ENCODE measurements around the gene TACC2.

The TACC2 gene

DNA sequence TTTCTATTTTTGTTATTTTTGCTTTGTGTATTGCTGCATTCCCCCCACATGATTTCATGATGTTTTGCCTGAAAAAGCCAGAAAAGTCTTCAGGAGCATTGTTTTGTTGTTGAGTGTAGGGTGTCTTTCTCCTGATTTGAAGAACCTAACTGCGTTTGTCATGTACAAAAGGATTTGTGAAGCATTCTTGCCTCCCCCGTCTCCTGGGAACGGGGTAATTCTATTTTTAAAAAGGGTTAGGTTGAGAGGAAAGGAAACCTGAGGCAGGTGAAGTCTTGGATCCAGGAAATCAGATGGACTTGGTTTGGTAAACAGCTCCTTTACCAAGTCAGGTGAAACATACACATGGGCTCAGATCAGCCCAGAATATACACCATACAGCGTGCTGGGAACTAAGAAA lies 256.2 kb downstream of the TACC2 start:
- Histone ChIP-seq H3K79me2 (ENCODE audit: insufficient read depth, low read depth) (no peaks in the 10 kb centered on the region), H2AFZ (ENCODE audit: low read depth) (no peak overlapping the region), H3K4me2 (no peak overlapping the region), H4K20me1 (ENCODE audit: insufficient read depth) (no peaks in the 10 kb centered on the region), H3K9ac (no peak overlapping the region), H3K27ac (no peak overlapping the region), H3K27me3 (ENCODE audit: insufficient read depth, low read depth) (no peaks in the 10 kb centered on the region), H3K36me3 (ENCODE audit: insufficient read depth) (no peaks in the 10 kb centered on the region), H3K4me3 (IDR thresholded peaks at IDR 0.05; ENCODE audit: insufficient read depth, low read depth, low read length) (no peak overlapping the region), H3K4me1 (ENCODE audit: low read depth, poor library complexity, severe bottlenecking) (no peaks in the 10 kb centered on the region)
- TF ChIP-seq, protein P1, sequence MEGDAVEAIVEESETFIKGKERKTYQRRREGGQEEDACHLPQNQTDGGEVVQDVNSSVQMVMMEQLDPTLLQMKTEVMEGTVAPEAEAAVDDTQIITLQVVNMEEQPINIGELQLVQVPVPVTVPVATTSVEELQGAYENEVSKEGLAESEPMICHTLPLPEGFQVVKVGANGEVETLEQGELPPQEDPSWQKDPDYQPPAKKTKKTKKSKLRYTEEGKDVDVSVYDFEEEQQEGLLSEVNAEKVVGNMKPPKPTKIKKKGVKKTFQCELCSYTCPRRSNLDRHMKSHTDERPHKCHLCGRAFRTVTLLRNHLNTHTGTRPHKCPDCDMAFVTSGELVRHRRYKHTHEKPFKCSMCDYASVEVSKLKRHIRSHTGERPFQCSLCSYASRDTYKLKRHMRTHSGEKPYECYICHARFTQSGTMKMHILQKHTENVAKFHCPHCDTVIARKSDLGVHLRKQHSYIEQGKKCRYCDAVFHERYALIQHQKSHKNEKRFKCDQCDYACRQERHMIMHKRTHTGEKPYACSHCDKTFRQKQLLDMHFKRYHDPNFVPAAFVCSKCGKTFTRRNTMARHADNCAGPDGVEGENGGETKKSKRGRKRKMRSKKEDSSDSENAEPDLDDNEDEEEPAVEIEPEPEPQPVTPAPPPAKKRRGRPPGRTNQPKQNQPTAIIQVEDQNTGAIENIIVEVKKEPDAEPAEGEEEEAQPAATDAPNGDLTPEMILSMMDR (conservative IDR thresholded peaks at IDR 0.05; ENCODE audit: low read depth, low read length) = no peak

DNA sequence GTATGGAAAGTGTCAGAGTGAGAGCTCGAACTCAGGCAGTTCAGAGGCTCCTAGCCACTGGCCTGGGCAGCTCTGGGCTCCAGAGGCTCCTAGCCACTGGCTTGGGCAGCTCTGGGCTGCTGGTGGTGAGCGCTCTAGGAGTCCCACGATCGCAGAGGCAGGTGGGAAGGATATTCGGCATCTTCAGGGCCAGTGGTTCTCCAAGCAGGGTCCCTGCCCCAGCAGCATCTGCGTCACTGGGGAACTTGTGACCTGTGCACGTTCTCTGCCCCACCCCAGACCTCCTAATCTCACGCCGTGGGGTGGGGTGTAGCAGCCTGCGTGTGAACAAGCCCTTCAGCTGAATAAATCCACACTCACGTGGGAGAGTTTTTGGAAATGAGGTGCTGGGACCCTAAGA lies 256.9 kb downstream of the TACC2 start:
- no peaks in the 10 kb centered on the region for H4K20me1 ChIP-seq (ENCODE audit: insufficient read depth)
- no peak overlapping the region for H3K27ac ChIP-seq
- no peaks in the 10 kb centered on the region for H3K79me2 ChIP-seq (ENCODE audit: insufficient read depth, low read depth)
- TF ChIP-seq, protein P1 (conservative IDR thresholded peaks at IDR 0.05; ENCODE audit: low read depth, low read length) = no peak
- H3K27me3 ChIP-seq (ENCODE audit: insufficient read depth, low read depth) = no peaks in the 10 kb centered on the region
- H3K4me1 ChIP-seq (ENCODE audit: low read depth, poor library complexity, severe bottlenecking) = no peaks in the 10 kb centered on the region
- no peak overlapping the region for H3K9ac ChIP-seq
- no peaks in the 10 kb centered on the region for H3K36me3 ChIP-seq (ENCODE audit: insufficient read depth)
- H2AFZ ChIP-seq (ENCODE audit: low read depth) = no peak overlapping the region
- H3K4me2 ChIP-seq = no peak overlapping the region
- no peak overlapping the region for H3K4me3 ChIP-seq (IDR thresholded peaks at IDR 0.05; ENCODE audit: insufficient read depth, low read depth, low read length)

DNA sequence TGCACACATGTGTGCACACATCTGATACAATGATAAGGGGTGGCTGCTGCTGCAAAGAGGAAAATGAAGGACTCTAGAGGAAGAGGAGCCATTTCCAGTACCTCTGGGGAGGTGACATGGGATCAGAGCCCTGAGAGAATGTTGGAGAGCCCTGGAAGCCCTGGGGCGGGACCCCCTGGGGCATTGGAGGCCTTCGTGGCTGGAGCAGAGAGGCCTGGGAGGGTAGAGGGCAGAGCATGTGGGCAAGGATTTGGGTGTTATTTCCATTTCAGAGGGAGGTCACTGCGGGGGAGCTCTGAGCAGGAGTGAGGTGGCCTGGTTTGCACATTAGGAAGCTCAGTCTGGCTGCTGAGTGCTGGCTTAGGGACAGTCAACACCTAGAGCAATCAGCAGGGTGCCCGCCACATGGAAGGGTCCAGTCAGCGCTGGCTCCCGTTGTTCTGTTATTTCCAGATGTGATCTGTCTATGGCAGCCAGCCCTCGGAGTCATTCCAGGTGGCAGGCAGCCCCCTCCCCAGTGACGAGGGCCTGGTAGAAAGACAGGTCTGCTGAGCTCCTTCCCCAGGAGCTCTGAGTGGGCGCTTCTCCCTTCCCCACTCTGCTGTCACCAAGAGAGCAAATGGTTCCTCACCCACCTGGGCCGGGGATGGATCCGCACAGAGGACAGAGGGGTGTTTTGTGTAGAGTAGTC lies 258.0 kb downstream of the TACC2 start:
- H3K4me2 ChIP-seq = no peak overlapping the region
- H4K20me1 ChIP-seq (ENCODE audit: insufficient read depth) = no peaks in the 10 kb centered on the region
- H2AFZ ChIP-seq (ENCODE audit: low read depth) = no peak overlapping the region
- H3K27me3 ChIP-seq (ENCODE audit: insufficient read depth, low read depth) = no peaks in the 10 kb centered on the region
- H3K4me3 ChIP-seq (IDR thresholded peaks at IDR 0.05; ENCODE audit: insufficient read depth, low read depth, low read length) = no peak overlapping the region
- no peaks in the 10 kb centered on the region for H3K36me3 ChIP-seq (ENCODE audit: insufficient read depth)
- no peak overlapping the region for H3K27ac ChIP-seq
- no peak overlapping the region for H3K9ac ChIP-seq
- TF ChIP-seq, protein P1 (conservative IDR thresholded peaks at IDR 0.05; ENCODE audit: low read depth, low read length) = no peak
- no peaks in the 10 kb centered on the region for H3K79me2 ChIP-seq (ENCODE audit: insufficient read depth, low read depth)
- no peaks in the 10 kb centered on the region for H3K4me1 ChIP-seq (ENCODE audit: low read depth, poor library complexity, severe bottlenecking)

DNA sequence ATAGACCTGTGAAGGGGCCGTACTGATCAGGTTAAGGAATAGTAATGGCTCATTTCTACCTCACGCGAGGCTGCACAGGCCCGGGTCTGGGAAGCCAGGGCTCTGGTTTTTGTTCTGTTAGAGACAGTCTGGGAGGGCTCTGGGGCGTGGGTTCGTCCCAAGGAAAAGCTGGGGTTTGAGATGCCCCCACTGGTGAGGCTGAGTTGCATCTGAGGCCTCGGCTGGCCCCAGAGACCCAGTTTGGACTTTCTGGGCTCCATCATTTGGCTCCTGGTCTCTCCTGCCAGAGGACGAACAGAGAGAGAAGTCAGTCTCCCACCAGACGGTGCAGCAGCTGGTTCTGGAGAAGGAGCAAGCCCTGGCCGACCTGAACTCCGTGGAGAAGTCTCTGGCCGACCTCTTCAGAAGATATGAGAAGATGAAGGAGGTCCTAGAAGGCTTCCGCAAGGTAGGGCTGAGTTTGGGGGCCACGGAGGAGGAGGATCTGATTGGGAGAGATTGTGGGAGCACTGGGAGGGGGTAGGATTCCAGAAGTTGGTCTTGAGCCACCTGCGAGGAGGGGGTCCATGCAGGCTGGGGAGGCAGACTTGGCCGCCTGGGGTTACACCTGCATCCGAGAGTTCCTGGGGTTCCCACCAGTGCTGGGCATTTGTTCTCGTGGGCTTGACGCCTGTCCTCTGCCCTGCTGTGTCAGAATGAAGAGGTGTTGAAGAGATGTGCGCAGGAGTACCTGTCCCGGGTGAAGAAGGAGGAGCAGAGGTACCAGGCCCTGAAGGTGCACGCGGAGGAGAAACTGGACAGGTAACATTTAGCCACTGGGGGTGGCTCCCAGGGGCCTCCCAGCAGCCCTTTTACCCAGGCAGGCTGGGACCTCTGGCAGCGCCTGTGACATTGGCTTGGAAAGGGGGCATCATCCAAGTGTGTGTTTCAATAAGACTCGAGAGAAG lies 259.7 kb downstream of the TACC2 start:
- H3K4me2 ChIP-seq = no peak overlapping the region
- no peaks in the 10 kb centered on the region for H3K79me2 ChIP-seq (ENCODE audit: insufficient read depth, low read depth)
- no peak overlapping the region for H2AFZ ChIP-seq (ENCODE audit: low read depth)
- H3K4me1 ChIP-seq (ENCODE audit: low read depth, poor library complexity, severe bottlenecking) = no peaks in the 10 kb centered on the region
- no peak overlapping the region for H3K9ac ChIP-seq
- H3K4me3 ChIP-seq (IDR thresholded peaks at IDR 0.05; ENCODE audit: insufficient read depth, low read depth, low read length) = no peak overlapping the region
- TF ChIP-seq, protein P1 (conservative IDR thresholded peaks at IDR 0.05; ENCODE audit: low read depth, low read length) = no peak
- no peaks in the 10 kb centered on the region for H4K20me1 ChIP-seq (ENCODE audit: insufficient read depth)
- no peaks in the 10 kb centered on the region for H3K36me3 ChIP-seq (ENCODE audit: insufficient read depth)
- H3K27ac ChIP-seq = no peak overlapping the region
- H3K27me3 ChIP-seq (ENCODE audit: insufficient read depth, low read depth) = no peaks in the 10 kb centered on the region
